Limb (tissue), 2 donors: Measurements from ENCODE around the gene PA2G4.
"Not testable (repeated sequence)": the region's sequence is repeated elsewhere in the genome, so short reads cannot be mapped to it uniquely, and the experiment has no call there.

Source experiments
- DNase-seq, 2 donors: peaks; one replicate each; pipeline ENCODE4 v3.0.0-alpha.2; 2016; ENCODE audit errors: extremely low spot score in 2 of 2

Gene PA2G4

DNA sequence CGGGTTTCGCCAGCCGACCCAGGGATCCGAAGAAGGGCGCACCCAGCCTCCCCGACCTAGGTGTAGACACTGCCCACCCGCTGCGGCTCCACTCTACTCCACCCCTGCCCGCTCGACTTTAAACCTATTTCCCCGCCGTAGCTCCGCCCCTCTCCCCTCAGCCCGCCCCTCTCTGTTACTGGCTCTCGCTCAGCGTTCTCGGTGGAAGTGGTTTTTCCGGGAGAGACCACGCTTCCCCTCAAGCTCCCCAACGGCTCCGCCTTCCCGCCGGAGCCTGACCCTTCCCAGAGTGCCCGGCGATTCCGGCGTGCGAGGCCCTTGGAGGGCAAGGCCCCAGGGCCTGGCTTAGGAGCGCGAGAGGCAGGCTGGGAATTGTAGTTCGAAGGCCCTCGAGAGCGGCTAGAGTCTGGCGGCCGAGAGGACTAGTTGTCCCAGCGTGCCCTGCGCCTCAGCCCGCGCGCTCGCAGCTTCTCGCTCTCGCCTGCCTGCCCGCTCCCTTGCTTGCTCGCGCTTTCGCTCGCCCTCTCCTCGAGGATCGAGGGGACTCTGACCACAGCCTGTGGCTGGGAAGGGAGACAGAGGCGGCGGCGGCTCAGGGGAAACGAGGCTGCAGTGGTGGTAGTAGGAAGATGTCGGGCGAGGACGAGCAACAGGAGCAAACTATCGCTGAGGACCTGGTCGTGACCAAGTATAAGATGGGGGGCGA is at the start of gene PA2G4:
PA2G4 (plus strand) TSS at position 451 of the 706 bp plus-strand sequence; CDS start at position 630, 179 bp downstream.
- DNase-seq, result peak; percentile 96 to 99

- not testable (repeated sequence) for DNase-seq
These were observed 44.4 kb upstream of the PA2G4 start for GRCh38 chr12:56059964-56060363.

DNA sequence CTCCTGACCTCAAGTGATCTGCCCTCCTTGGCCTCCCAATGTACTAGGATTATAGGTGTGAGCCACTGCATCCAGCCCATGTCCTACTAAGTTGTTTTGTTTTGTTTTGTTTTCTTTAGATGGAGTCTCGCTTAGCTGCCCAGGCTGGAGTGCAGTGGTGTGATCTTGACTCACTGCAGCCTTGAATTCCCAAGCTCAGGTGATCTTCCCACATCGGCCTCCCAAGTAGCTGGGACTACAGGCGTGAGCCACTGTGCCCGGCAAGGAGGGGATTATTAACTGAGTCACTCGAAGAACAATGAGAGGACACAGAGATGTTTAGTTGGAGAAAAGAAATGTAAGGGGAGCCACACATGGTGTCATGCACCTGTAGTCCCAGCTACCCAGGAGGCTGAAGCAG is 42.4 kb upstream of the PA2G4 start:
- no peak for DNase-seq

GRCh38 chr12:56062996-56063395 is 41.4 kb upstream of the PA2G4 start:
- DNase-seq, result no peak

- DNase-seq, result no peak
These were observed 32.7 kb upstream of the PA2G4 start for GRCh38 chr12:56071648-56072047.

DNA sequence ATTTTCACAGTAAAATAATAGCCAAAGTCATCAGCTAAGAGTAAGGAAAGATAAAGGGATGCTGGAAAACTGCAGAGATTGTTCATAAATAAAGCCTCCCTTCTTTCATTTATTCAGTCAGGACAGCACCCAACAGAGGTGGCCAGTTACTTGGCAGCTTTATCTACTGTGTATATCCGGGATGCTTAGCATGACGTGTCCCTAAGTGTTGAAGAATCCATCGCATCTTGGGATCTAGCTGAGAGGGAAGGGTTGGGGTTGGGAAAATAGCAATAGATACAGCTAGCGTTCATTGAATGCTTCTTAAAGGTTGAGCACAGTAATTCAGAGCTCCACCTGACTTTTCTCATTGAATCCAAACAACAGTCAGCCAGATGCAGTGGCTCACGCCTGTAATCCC is 30.0 kb upstream of the PA2G4 start:
- DNase-seq, result no peak

DNA sequence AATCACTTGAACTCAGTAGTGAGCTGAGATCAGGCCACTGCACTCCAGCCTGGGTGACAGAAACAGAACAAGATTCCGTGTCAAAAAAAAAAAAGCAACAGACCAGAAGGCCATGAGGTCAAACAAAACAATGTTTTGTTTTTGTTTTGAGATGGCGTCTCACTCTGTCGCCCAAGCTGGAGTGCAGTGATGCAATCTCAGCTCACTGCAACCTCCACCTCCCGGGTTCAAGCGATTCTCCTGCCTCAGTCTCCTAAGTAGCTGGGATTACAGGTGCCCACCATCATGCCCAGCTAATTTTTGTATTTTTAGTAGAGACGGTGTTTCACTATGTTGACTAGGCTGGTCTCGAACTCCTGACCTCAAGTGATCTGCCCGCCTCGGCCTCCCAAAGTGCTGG is 26.4 kb upstream of the PA2G4 start:
- not testable (repeated sequence) for DNase-seq

DNA sequence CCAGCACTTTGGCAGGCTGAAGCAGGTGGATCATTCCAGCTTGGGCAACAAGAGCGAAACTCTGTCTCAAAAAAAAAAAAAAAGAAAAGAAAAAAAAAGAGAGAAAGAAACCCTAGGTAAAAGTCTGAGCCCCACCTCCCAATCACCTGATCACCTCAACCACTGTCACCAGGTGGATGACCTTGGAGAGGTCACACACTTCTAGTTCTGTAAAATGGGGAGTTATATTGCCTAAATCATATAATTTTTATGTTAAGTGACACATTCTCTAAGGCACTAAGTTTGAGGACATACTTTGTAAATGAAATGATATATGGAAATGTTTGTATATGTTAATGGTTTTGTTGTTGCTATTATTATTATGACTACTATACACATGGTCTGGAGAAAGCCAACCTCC is 25.9 kb upstream of the PA2G4 start:
- no peak for DNase-seq

DNA sequence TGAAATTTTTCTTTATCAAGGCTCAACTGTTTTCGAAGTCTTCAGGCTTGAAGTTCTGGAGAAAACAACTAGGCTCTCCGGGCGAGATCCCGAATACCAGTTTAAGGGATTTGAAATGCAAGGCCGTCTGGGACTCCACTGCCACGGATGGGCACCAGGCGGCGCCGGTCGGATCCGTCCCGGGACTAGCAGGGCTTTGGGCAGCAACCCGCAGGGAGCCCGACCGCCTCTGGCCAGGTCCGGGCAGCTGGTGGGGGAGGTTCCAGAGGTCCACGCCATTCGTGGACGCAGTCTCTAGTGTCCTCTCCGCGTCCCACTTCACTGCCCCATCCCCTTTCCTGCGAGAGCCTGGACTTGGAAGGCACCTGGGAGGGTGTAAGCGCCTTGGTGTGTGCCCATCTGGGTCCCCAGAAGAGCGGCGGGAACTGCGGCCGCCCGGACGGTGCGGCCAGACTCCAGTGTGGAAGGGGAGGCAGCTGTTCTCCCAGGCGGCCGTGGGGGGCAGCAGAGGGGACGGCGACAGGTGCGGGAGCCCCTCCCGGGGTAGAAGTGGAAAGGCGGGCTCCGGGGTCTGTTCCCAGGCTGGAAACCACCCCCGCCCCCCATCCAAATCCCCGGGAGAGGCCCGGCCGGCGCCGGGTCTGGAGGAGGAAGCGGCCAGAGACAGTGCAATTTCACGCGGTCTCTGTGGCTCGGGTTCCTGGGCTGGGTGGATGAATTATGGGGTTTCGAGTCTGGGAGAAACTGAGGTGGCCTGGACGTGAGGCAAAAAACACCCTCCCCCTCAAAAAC is 25.2 kb upstream of the PA2G4 start:
- DNase-seq, result peak; percentile 60 to 87

DNA sequence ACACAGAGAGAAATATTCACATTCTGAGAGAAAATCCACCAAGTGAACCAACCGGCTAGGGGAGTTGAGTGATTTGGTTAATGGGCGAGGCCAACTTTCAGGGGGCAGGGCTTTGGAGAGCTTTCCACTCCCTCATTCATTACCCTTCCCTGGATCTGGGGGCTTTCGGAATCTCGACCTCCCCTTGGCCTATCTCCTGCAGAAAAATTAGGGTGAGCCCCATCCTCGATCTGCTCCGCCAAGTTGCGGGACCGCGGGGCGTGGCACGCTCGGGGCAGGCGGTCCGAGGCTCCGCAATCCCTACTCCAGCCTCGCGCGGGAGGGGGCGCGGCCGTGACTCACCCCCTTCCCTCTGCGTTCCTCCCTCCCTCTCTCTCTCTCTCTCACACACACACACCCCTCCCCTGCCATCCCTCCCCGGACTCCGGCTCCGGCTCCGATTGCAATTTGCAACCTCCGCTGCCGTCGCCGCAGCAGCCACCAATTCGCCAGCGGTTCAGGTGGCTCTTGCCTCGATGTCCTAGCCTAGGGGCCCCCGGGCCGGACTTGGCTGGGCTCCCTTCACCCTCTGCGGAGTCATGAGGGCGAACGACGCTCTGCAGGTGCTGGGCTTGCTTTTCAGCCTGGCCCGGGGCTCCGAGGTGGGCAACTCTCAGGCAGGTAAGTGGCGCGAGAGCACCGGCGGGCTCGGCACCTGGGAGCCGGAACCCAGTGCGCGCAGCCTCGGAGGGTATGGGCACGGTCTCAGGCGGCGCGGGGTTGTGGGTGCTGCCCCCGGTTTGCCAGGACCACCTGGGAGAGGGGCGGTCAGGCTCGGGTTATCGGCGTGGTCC is 24.4 kb upstream of the PA2G4 start, which contains the start of gene ERBB3:
ERBB3 (plus strand) TSS at position 443 of the 833 bp plus-strand sequence; CDS start at position 579, 136 bp downstream.
- peak; percentile 70 to 85 for DNase-seq

GRCh38 chr12:56080556-56081138 is 23.7 kb upstream of the PA2G4 start:
- DNase-seq, result peak in 1 of 2 donors; percentile 42

- peak; percentile 55 to 56 for DNase-seq
These were observed 22.7 kb upstream of the PA2G4 start for GRCh38 chr12:56081393-56082347.

DNA sequence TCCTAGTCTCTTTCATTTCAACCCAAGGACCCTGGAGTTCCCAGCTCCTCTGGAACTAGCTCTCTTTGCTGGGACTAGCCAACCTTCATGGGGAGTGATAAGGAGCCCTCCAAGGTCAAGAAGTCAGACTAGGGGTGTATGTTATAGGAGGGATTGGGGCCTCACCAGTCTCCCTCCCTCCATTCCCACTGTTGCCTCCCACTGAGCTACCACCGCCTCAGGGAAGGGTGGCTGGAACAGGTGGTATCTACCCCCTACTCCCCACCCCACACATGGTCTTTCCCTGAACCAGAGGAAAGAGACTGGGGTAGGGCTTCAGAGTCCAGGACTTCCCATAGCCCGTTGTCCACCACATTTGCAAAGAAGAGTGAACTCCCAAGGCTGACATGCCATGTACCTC is 22.0 kb upstream of the PA2G4 start:
- no peak for DNase-seq

GRCh38 chr12:56082967-56083366 is 21.4 kb upstream of the PA2G4 start:
- no peak for DNase-seq

- no peak for DNase-seq
These were observed 19.3 kb upstream of the PA2G4 start for GRCh38 chr12:56084958-56085543.

- DNase-seq, result no peak
These were observed 18.3 kb upstream of the PA2G4 start for GRCh38 chr12:56086096-56086495.

DNA sequence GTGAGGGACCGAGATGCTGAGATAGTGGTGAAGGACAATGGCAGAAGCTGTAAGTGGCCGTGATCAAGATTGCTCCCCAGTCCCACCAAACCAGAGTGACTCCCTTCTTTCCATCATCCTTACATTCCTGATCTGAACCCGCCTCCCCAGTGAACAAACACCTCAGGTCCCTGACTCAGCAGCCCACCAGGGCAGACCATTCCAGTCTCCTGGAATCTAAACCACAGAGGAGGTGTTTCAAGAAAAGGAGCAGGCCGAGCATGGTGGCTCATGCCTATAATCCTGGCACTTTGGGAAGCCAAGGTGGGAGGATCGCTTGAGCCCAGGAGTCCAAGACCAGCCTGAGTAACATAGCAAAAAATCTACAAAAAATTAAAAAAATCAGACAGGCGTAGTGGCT is 17.8 kb upstream of the PA2G4 start:
- DNase-seq, result no peak

GRCh38 chr12:56087220-56087619 is 17.1 kb upstream of the PA2G4 start:
- no peak for DNase-seq

DNA sequence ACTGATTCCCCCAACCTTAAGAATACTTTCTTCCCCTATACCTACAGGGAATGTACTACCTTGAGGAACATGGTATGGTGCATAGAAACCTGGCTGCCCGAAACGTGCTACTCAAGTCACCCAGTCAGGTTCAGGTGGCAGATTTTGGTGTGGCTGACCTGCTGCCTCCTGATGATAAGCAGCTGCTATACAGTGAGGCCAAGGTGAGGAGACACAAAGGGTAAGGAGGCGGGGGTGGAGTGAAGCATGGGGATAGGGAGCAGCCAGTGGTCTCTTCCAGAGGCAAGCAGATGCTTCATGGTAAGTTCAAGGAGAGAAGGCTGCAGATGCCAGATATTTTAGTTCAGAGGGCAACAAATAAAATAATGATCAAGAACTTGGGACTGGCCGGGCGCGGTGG is 6.6 kb upstream of the PA2G4 start:
- no peak for DNase-seq

- DNase-seq, result no peak
These were observed 5.8 kb upstream of the PA2G4 start for GRCh38 chr12:56098592-56098991.
